Activated naive CD8-positive, alpha-beta T cell (primary cell): Measurements from ENCODE around the gene KRT81.

Experiments used
- H3K27ac Mint-ChIP-seq: one replicate; pipeline ENCODE4 v1.8.0; 2021; ENCODE audit warnings: mixed read lengths
- H3K27me3 Mint-ChIP-seq: one replicate; pipeline ENCODE4 v1.8.0; 2021; ENCODE audit warnings: mixed read lengths
- H3K36me3 Mint-ChIP-seq: one replicate; pipeline ENCODE4 v1.8.0; 2021; ENCODE audit warnings: mixed read lengths
- H3K4me1 Mint-ChIP-seq: one replicate; pipeline ENCODE4 v1.8.0; 2021; ENCODE audit warnings: low read depth, mixed read lengths
- H3K4me3 Mint-ChIP-seq: one replicate; pipeline ENCODE4 v1.8.0; 2021; ENCODE audit warnings: mild to moderate bottlenecking, mixed read lengths
- H3K9me3 Mint-ChIP-seq: one replicate; pipeline ENCODE4 v1.8.0; 2021; ENCODE audit warnings: low read depth, mixed read lengths

The KRT81 gene

GRCh38 chr12:52277486-52278245 is 13.7 kb downstream of the KRT81 start:
- Mint-ChIP-seq H3K4me1 (peaks cover 4% of the 10 kb centered on the region), H3K27ac (no peak overlapping the region), H3K9me3 (no peaks in the 10 kb centered on the region), H3K4me3 (no peak overlapping the region), H3K27me3 (peaks cover 17% of the 10 kb centered on the region), H3K36me3 (no peaks in the 10 kb centered on the region)

- Mint-ChIP-seq H3K27ac (no peak overlapping the region), H3K36me3 (no peaks in the 10 kb centered on the region), H3K27me3 (peaks cover 18% of the 10 kb centered on the region), H3K4me3 (no peak overlapping the region), H3K9me3 (no peaks in the 10 kb centered on the region), H3K4me1 (peaks cover 4% of the 10 kb centered on the region)
Measured at GRCh38 chr12:52275686-52276085, 15.6 kb downstream of the KRT81 start.

- H3K27ac Mint-ChIP-seq: no peak within 1 kb of the TSS
- H3K9me3 Mint-ChIP-seq: no peaks in the 10 kb centered on the region
Measured at GRCh38 chr12:52274521-52275120, 16.7 kb downstream of the KRT81 start, which contains the start of gene KRT86. KRT86 (plus strand) TSS chr12:52274645; CDS start chr12:52301917, 27,272 bp downstream.

GRCh38 chr12:52271158-52271557 is 20.2 kb downstream of the KRT81 start:
- Mint-ChIP-seq H3K36me3 (no peaks in the 10 kb centered on the region), H3K4me3 (no peak overlapping the region), H3K27me3 (peaks cover 11% of the 10 kb centered on the region), H3K27ac (no peak overlapping the region), H3K4me1 (no peaks in the 10 kb centered on the region), H3K9me3 (no peaks in the 10 kb centered on the region)

More at GRCh38 chr12:52274521-52275120, 16.7 kb downstream of the KRT81 start, which contains the start of gene KRT86:
- peaks cover 17% of the 10 kb centered on the region for H3K27me3 Mint-ChIP-seq
- no peak within 1 kb of the TSS for H3K4me3 Mint-ChIP-seq
- peaks cover 4% of the 10 kb centered on the region for H3K4me1 Mint-ChIP-seq
- no peaks in the 10 kb centered on the region for H3K36me3 Mint-ChIP-seq

- no peaks in the 10 kb centered on the region for H3K9me3 Mint-ChIP-seq
- no peak overlapping the region for H3K27ac Mint-ChIP-seq
- no peak overlapping the region for H3K4me3 Mint-ChIP-seq
- H3K4me1 Mint-ChIP-seq: no peaks in the 10 kb centered on the region
- no peaks in the 10 kb centered on the region for H3K36me3 Mint-ChIP-seq
- H3K27me3 Mint-ChIP-seq: peaks cover 9% of the 10 kb centered on the region
Measured at GRCh38 chr12:52270541-52271070, 20.7 kb downstream of the KRT81 start.

GRCh38 chr12:52268212-52268611 is 23.1 kb downstream of the KRT81 start:
- Mint-ChIP-seq H3K9me3 (no peaks in the 10 kb centered on the region), H3K27ac (no peak overlapping the region), H3K4me3 (no peak overlapping the region), H3K36me3 (no peaks in the 10 kb centered on the region), H3K4me1 (no peaks in the 10 kb centered on the region), H3K27me3 (peaks cover 9% of the 10 kb centered on the region)

GRCh38 chr12:52267699-52268098 is 23.6 kb downstream of the KRT81 start:
- Mint-ChIP-seq H3K4me1 (no peaks in the 10 kb centered on the region), H3K36me3 (no peaks in the 10 kb centered on the region), H3K27me3 (peaks cover 11% of the 10 kb centered on the region), H3K4me3 (no peak overlapping the region), H3K27ac (no peak overlapping the region), H3K9me3 (no peaks in the 10 kb centered on the region)

- H3K36me3 Mint-ChIP-seq: no peaks in the 10 kb centered on the region
- H3K4me1 Mint-ChIP-seq: no peaks in the 10 kb centered on the region
- H3K9me3 Mint-ChIP-seq: no peaks in the 10 kb centered on the region
- H3K27me3 Mint-ChIP-seq: peaks cover 12% of the 10 kb centered on the region
- no peak overlapping the region for H3K27ac Mint-ChIP-seq
- H3K4me3 Mint-ChIP-seq: no peak overlapping the region
Measured at GRCh38 chr12:52267266-52267665, 24.1 kb downstream of the KRT81 start.

- no peak overlapping the region for H3K4me3 Mint-ChIP-seq
- no peaks in the 10 kb centered on the region for H3K4me1 Mint-ChIP-seq
- peaks cover 18% of the 10 kb centered on the region for H3K27me3 Mint-ChIP-seq
- H3K27ac Mint-ChIP-seq: no peak overlapping the region
- H3K36me3 Mint-ChIP-seq: peaks cover 2% of the 10 kb centered on the region
- H3K9me3 Mint-ChIP-seq: no peaks in the 10 kb centered on the region
Measured at GRCh38 chr12:52266514-52266913, 24.8 kb downstream of the KRT81 start.

GRCh38 chr12:52264435-52264825 is 26.9 kb downstream of the KRT81 start:
- Mint-ChIP-seq H3K4me1 (peaks cover 11% of the 10 kb centered on the region), H3K36me3 (peaks cover 4% of the 10 kb centered on the region), H3K27me3 (peaks cover 23% of the 10 kb centered on the region), H3K27ac (no peak overlapping the region), H3K9me3 (no peaks in the 10 kb centered on the region), H3K4me3 (no peak overlapping the region)

- Mint-ChIP-seq H3K4me3 (no peak overlapping the region), H3K9me3 (no peaks in the 10 kb centered on the region), H3K27ac (no peak overlapping the region), H3K4me1 (peaks cover 14% of the 10 kb centered on the region), H3K36me3 (peaks cover 4% of the 10 kb centered on the region), H3K27me3 (peaks cover 26% of the 10 kb centered on the region)
Measured at GRCh38 chr12:52263761-52264434, 27.4 kb downstream of the KRT81 start.

- Mint-ChIP-seq H3K27me3 (peaks cover 27% of the 10 kb centered on the region), H3K4me1 (peaks cover 15% of the 10 kb centered on the region), H3K4me3 (no peak overlapping the region), H3K9me3 (no peaks in the 10 kb centered on the region), H3K27ac (no peak overlapping the region), H3K36me3 (peaks cover 4% of the 10 kb centered on the region)
Measured at GRCh38 chr12:52262286-52262685, 29.0 kb downstream of the KRT81 start.

GRCh38 chr12:52261208-52261484 is 30.2 kb downstream of the KRT81 start:
- no peaks in the 10 kb centered on the region for H3K9me3 Mint-ChIP-seq
- no peak overlapping the region for H3K27ac Mint-ChIP-seq
- H3K4me3 Mint-ChIP-seq: no peak overlapping the region
- peaks cover 4% of the 10 kb centered on the region for H3K36me3 Mint-ChIP-seq
- peaks cover 15% of the 10 kb centered on the region for H3K4me1 Mint-ChIP-seq
- H3K27me3 Mint-ChIP-seq: peaks cover 33% of the 10 kb centered on the region

GRCh38 chr12:52260361-52261207 is 30.8 kb downstream of the KRT81 start:
- no peak overlapping the region for H3K27ac Mint-ChIP-seq
- H3K9me3 Mint-ChIP-seq: no peaks in the 10 kb centered on the region
- H3K36me3 Mint-ChIP-seq: peaks cover 4% of the 10 kb centered on the region
- peaks cover 15% of the 10 kb centered on the region for H3K4me1 Mint-ChIP-seq
- H3K27me3 Mint-ChIP-seq: peaks cover 39% of the 10 kb centered on the region
- H3K4me3 Mint-ChIP-seq: no peak overlapping the region
